HEK293 (cell line): ENCODE measurements around the gene CHMP3.

ENCODE experiments used
- CTCF ChIA-PET: fragments of 350-600 bp; formaldehyde crosslinking; extraction: SDS; loops from one replicate; lab custom pipeline; 2021; ENCODE audit warnings: antibody characterized with exemption; lab: Yijun Ruan, JAX
- POLR2A ChIA-PET: fragments of 300-600 bp; formaldehyde crosslinking; extraction: SDS; loops from one replicate; lab custom pipeline; 2020; ENCODE audit warnings: antibody characterized with exemption, inconsistent platforms; lab: Yijun Ruan, JAX
- H3K27ac ChIP-seq: fragments of 200-500 bp; sonication (Bioruptor generic); 2 replicates; pipeline ENCODE4 v1.5.1; 2014; ENCODE audit warnings: low read depth, low read length, control low read depth, inconsistent platforms; ENCODE audit errors: extremely low read depth
- H3K36me3 ChIP-seq, 2 experiments: fragments of 200-500 bp in 1 of 2; sonication (Bioruptor generic) in 1 of 2; 1 replicate in 1 of 2; 2 replicates in 1 of 2; pipeline ENCODE4 v1.5.1; 2014 to 2017; ENCODE audit warnings: inconsistent platforms in 2 of 2, low read length in 2 of 2; ENCODE audit not compliant: control insufficient read depth in 2 of 2, insufficient read depth in 1 of 2
- H3K4me1 ChIP-seq: fragments of 200-500 bp; sonication (Bioruptor generic); 2 replicates; pipeline ENCODE4 v1.5.1; 2014; ENCODE audit warnings: mild to moderate bottlenecking, low read length, inconsistent platforms; ENCODE audit not compliant: control insufficient read depth, insufficient read depth
- H3K4me3 ChIP-seq: 2 replicates; pipeline ENCODE4 v1.5.1; 2011; ENCODE audit warnings: low read depth, mild to moderate bottlenecking, control low read depth, low read length, moderate library complexity
- H3K9me3 ChIP-seq: fragments of 200-500 bp; sonication (Bioruptor generic); 2 replicates; pipeline ENCODE4 v1.5.1; 2014; ENCODE audit warnings: low read depth, low read length, inconsistent platforms; ENCODE audit not compliant: control insufficient read depth, insufficient read depth
- FEZF1 ChIP-seq: fragments of 450-650 bp; formaldehyde crosslinking; IDR thresholded peaks from 2 replicates; pipeline ENCODE4 v1.5.1; 2016; ENCODE audit warnings: missing biosample characterization, missing genetic modification characterization
- SETDB1 ChIP-seq: IDR thresholded peaks from one replicate; pipeline ENCODE4 v1.6.1; 2017; ENCODE audit warnings: mild to moderate bottlenecking, low read length, moderate library complexity, mixed read lengths; ENCODE audit not compliant: insufficient read length
- SP7 ChIP-seq: fragments of 450-650 bp; formaldehyde crosslinking; IDR thresholded peaks from 2 replicates; pipeline ENCODE4 v1.5.1; 2016; ENCODE audit warnings: missing biosample characterization, missing genetic modification characterization
- TCF7L2 ChIP-seq: IDR thresholded peaks from 2 replicates; pipeline ENCODE4 v1.6.1; 2011; ENCODE audit warnings: low read depth, mild to moderate bottlenecking, inconsistent platforms, low read length, moderate library complexity, borderline replicate concordance
- ZFP69B ChIP-seq: fragments of 450-650 bp; formaldehyde crosslinking; IDR thresholded peaks from 2 replicates; pipeline ENCODE4 v1.5.1; 2016; ENCODE audit warnings: missing biosample characterization, missing genetic modification characterization
- ZNF10 ChIP-seq: fragments of 450-650 bp; formaldehyde crosslinking; IDR thresholded peaks from 2 replicates; pipeline ENCODE4 v1.5.1; 2017; ENCODE audit warnings: missing biosample characterization, missing genetic modification characterization
- ZNF133 ChIP-seq: fragments of 450-650 bp; formaldehyde crosslinking; IDR thresholded peaks from 2 replicates; pipeline ENCODE4 v1.5.1; 2016; ENCODE audit warnings: missing biosample characterization, missing genetic modification characterization
- ZNF157 ChIP-seq: fragments of 450-650 bp; formaldehyde crosslinking; IDR thresholded peaks from 2 replicates; pipeline ENCODE4 v1.5.1; 2016; ENCODE audit warnings: missing biosample characterization, missing genetic modification characterization
- ZNF239 ChIP-seq: fragments of 450-650 bp; formaldehyde crosslinking; IDR thresholded peaks from 2 replicates; pipeline ENCODE4 v1.5.1; 2016; ENCODE audit warnings: missing biosample characterization, missing genetic modification characterization
- ZNF302 ChIP-seq: fragments of 450-650 bp; formaldehyde crosslinking; IDR thresholded peaks from 2 replicates; pipeline ENCODE4 v1.5.1; 2016; ENCODE audit warnings: missing biosample characterization, missing genetic modification characterization, low read depth
- ZNF324 ChIP-seq: fragments of 450-650 bp; formaldehyde crosslinking; IDR thresholded peaks from 2 replicates; pipeline ENCODE4 v1.5.1; 2016; ENCODE audit warnings: missing biosample characterization, missing genetic modification characterization
- ZNF423 ChIP-seq: fragments of 450-650 bp; formaldehyde crosslinking; IDR thresholded peaks from 2 replicates; pipeline ENCODE4 v1.5.1; 2016; ENCODE audit warnings: missing biosample characterization, missing genetic modification characterization
- ZNF513 ChIP-seq: fragments of 450-650 bp; IDR thresholded peaks from 2 replicates; pipeline ENCODE4 v1.5.1; 2018; ENCODE audit warnings: missing biosample characterization, missing genetic modification characterization
- ZNF514 ChIP-seq: fragments of 450-650 bp; formaldehyde crosslinking; IDR thresholded peaks from 2 replicates; pipeline ENCODE4 v1.5.1; 2016; ENCODE audit warnings: missing biosample characterization, missing genetic modification characterization
- ZNF664 ChIP-seq: fragments of 450-650 bp; formaldehyde crosslinking; IDR thresholded peaks from 2 replicates; pipeline ENCODE4 v1.5.1; 2016; ENCODE audit warnings: missing biosample characterization, missing genetic modification characterization
- ZXDB ChIP-seq: fragments of 450-650 bp; formaldehyde crosslinking; IDR thresholded peaks from 2 replicates; pipeline ENCODE4 v1.5.1; 2016; ENCODE audit warnings: missing biosample characterization, missing genetic modification characterization
- TF ChIP-seq, protein P1 (sequence below): fragments of 450-650 bp; formaldehyde crosslinking; conservative IDR thresholded peaks from 2 replicates; pipeline ENCODE4 v1.5.1; 2016; ENCODE audit warnings: low read depth, missing biosample characterization, missing genetic modification characterization
- TF ChIP-seq, protein P2 (sequence below): fragments of 450-650 bp; formaldehyde crosslinking; IDR thresholded peaks from 2 replicates; pipeline ENCODE4 v1.5.1; 2016; ENCODE audit warnings: missing biosample characterization, missing genetic modification characterization

The CHMP3 gene

GRCh38 chr2:86562485-86562921, 740 bp downstream of the CHMP3 start:
- peak overlapping the region; percentile 94 for H3K4me3 ChIP-seq
- H3K4me1 ChIP-seq = peaks cover 4% of the 10 kb centered on the region; the same call in 1 of the 2 replicates
- peaks cover 0 to 3% of the 10 kb centered on the region in 2 experiments; a peak in 1 of 3 replicates for H3K36me3 ChIP-seq
- CTCF ChIA-PET = no interaction called here
- peak overlapping the region; percentile 89 for H3K27ac ChIP-seq
- POLR2A ChIA-PET = interaction anchor here (1.5 kb wide), 1 partner anchor 120 kb away, joined by 4 read pairs; no protein-coding TSS in a partner anchor
- no peaks in the 10 kb centered on the region for H3K9me3 ChIP-seq
- TF ChIP-seq ZNF10 (tag by site-specific recombination) = no peak
- no peak for TF ChIP-seq ZNF513 (tag by site-specific recombination)
- TF ChIP-seq ZFP69B (tag by site-specific recombination) = no peak
- peak; percentile 95 for TF ChIP-seq ZNF664
- no peak for TF ChIP-seq ZNF239 (tag by site-specific recombination)

GRCh38 chr2:86557836-86558235, 5.4 kb downstream of the CHMP3 start:
- Histone ChIP-seq H3K4me1 (peaks cover 13% of the 10 kb centered on the region), H3K36me3 (peaks cover 0 to 3% of the 10 kb centered on the region in 2 experiments; a peak in 1 of 3 replicates), H3K27ac (no peak overlapping the region), H3K4me3 (no peak overlapping the region), H3K9me3 (no peaks in the 10 kb centered on the region)
- TF ChIP-seq ZNF302 (tag by site-specific recombination) (no peak), ZNF324 (tag by site-specific recombination) (no peak), ZNF423 (tag by site-specific recombination) (no peak), ZNF514 (tag by site-specific recombination) (no peak), ZNF133 (tag by site-specific recombination) (no peak), FEZF1 (tag by site-specific recombination) (no peak), ZNF157 (tag by site-specific recombination) (no peak), ZXDB (tag by site-specific recombination) (no peak)
- TF ChIP-seq, protein P1, sequence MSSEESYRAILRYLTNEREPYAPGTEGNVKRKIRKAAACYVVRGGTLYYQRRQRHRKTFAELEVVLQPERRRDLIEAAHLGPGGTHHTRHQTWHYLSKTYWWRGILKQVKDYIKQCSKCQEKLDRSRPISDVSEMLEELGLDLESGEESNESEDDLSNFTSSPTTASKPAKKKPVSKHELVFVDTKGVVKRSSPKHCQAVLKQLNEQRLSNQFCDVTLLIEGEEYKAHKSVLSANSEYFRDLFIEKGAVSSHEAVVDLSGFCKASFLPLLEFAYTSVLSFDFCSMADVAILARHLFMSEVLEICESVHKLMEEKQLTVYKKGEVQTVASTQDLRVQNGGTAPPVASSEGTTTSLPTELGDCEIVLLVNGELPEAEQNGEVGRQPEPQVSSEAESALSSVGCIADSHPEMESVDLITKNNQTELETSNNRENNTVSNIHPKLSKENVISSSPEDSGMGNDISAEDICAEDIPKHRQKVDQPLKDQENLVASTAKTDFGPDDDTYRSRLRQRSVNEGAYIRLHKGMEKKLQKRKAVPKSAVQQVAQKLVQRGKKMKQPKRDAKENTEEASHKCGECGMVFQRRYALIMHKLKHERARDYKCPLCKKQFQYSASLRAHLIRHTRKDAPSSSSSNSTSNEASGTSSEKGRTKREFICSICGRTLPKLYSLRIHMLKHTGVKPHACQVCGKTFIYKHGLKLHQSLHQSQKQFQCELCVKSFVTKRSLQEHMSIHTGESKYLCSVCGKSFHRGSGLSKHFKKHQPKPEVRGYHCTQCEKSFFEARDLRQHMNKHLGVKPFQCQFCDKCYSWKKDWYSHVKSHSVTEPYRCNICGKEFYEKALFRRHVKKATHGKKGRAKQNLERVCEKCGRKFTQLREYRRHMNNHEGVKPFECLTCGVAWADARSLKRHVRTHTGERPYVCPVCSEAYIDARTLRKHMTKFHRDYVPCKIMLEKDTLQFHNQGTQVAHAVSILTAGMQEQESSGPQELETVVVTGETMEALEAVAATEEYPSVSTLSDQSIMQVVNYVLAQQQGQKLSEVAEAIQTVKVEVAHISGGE (tag by site-specific recombination) = no peak
- TF ChIP-seq, protein P2, sequence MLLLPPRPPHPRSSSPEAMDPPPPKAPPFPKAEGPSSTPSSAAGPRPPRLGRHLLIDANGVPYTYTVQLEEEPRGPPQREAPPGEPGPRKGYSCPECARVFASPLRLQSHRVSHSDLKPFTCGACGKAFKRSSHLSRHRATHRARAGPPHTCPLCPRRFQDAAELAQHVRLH (tag by site-specific recombination) = no peak
- ChIA-PET POLR2A (no interaction called here), CTCF (no interaction called here)

- no peak overlapping the region for H3K4me3 ChIP-seq
- CTCF ChIA-PET = no interaction called here
- H3K9me3 ChIP-seq = no peaks in the 10 kb centered on the region
- 0 out of 2 replicates have a peak overlapping the region, but pooled peaks have one; percentile 4 for H3K27ac ChIP-seq
- peaks cover 8% of the 10 kb centered on the region for H3K4me1 ChIP-seq
- TF ChIP-seq SP7 (no peak), SETDB1 (peak; percentile 67), TCF7L2 (peak; percentile 58)
- peaks cover 0 to 3% of the 10 kb centered on the region in 2 experiments; a peak in 1 of 3 replicates for H3K36me3 ChIP-seq
- POLR2A ChIA-PET = no interaction called here
These were observed 6.7 kb downstream of the CHMP3 start for GRCh38 chr2:86556508-86556907.
